ENCODE data around the gene SRGAP1. TPM values are rescaled to one million over a fixed set of nuclear protein-coding genes. Genes with fewer than 3 reads are reported as not detected.
"Not testable (repeated sequence)": the region's sequence is repeated elsewhere in the genome, so short reads cannot be mapped to it uniquely, and the experiment has no call there.

The SRGAP1 gene
- total and polyA plus RNA-seq, 2 of the 4 experiments (the other 2 are of a cell fraction): 10.0 to 10.2 TPM

- no peak overlapping the region for H3K14ac ChIP-seq (replicated peaks; ENCODE audit: low read depth, low read length)
- H4K5ac ChIP-seq (ENCODE audit: low read depth, low read length): no peak overlapping the region
- no CpG with 5 or more reads among the region's 1 CpG for WGBS, 2 experiments (ENCODE audit: extremely low coverage in 2 of 2, insufficient read length in 1 of 2)
- H2AK9ac ChIP-seq (replicated peaks; ENCODE audit: low read depth, low read length, poor library complexity): no peak overlapping the region
- no peak overlapping the region for H4K91ac ChIP-seq (ENCODE audit: insufficient read depth, low read depth, low read length)
- no peak overlapping the region for H3K4me2 ChIP-seq (ENCODE audit: low read depth, low read length)
- H2AK5ac ChIP-seq (ENCODE audit: low read depth, low read length): no peak overlapping the region
- H4K20me1 ChIP-seq (ENCODE audit: insufficient read depth, low read length): no peaks in the 10 kb centered on the region; the same call in 1 of the 2 replicates
- CTCF ChIA-PET: no interaction called here
- H3K4ac ChIP-seq (ENCODE audit: low read depth, low read length): no peak overlapping the region
- dilution Hi-C loops (cut with HindIII; ENCODE audit: low sequenced_read_pairs, unreplicated experiment) (no loop called here), intact Hi-C loops (cut with micrococcal nuclease) (no loop called here), in situ Hi-C loops (cut with MboI; ENCODE audit: low sequenced_read_pairs) (no loop called here)
- peaks cover 10% of the 10 kb centered on the region for H3K9me1 ChIP-seq (ENCODE audit: insufficient read depth, low read length)
- no peak overlapping the region for H2BK5ac ChIP-seq (ENCODE audit: low read depth, low read length, poor library complexity, severe bottlenecking)
- peaks cover 6% of the 10 kb centered on the region; the same call in 1 of the 2 replicates for H3K4me1 ChIP-seq (ENCODE audit: control insufficient read depth, insufficient read depth, low read length)
- no peak overlapping the region for H2AFZ ChIP-seq (replicated peaks; ENCODE audit: low read length, poor library complexity)
- no peak overlapping the region for H4K8ac ChIP-seq (ENCODE audit: low read depth in 2 of 2, low read length in 2 of 2)
- no peak overlapping the region for H2BK15ac ChIP-seq (ENCODE audit: low read depth, low read length)
- no peak for TF ChIP-seq RAD21 (IDR thresholded peaks at IDR 0.05; ENCODE audit: low read length)
- no peak for TF ChIP-seq RFX5 (IDR thresholded peaks at IDR 0.05; ENCODE audit: low read depth, low read length)
- no peak for TF ChIP-seq ELK1 (IDR thresholded peaks at IDR 0.05; ENCODE audit: borderline replicate concordance, low read depth, low read length)
- no peak for TF ChIP-seq CEBPB (IDR thresholded peaks at IDR 0.05; ENCODE audit: low read depth, low read length)
- no peak for TF ChIP-seq MAFK (IDR thresholded peaks at IDR 0.05; ENCODE audit: low read depth, low read length)
- no peak for TF ChIP-seq RCOR1 (IDR thresholded peaks at IDR 0.05; ENCODE audit: insufficient replicate concordance, low read length)
- TF ChIP-seq POLR2A (IDR thresholded peaks at IDR 0.05; ENCODE audit: low read depth, low read length): no peak
- no TSS peak for BruUV-seq (replicated peaks)
- peaks cover 61% of the 10 kb centered on the region for H3K36me3 ChIP-seq (ENCODE audit: control insufficient read depth, insufficient read depth, low read length)
- no peak overlapping the region for H3K56ac ChIP-seq (ENCODE audit: extremely low read depth, insufficient read depth, low read length)
- peaks cover 2% of the 10 kb centered on the region for H3K9me3 ChIP-seq (ENCODE audit: control insufficient read depth, insufficient read depth, low read length)
- no peak overlapping the region for H2BK120ac ChIP-seq (ENCODE audit: low read depth, low read length)
- ATAC-seq (ENCODE audit: low read depth) (no peak), DNase-seq (no peak)
- no peak overlapping the region for H3K23ac ChIP-seq (ENCODE audit: low read depth, low read length)
- H3K4me3 ChIP-seq (ENCODE audit: insufficient read depth, low read depth, low read length): no peak overlapping the region
- H3K27me3 ChIP-seq (ENCODE audit: control insufficient read depth, insufficient read depth, low read length): no peaks in the 10 kb centered on the region
- POLR2A ChIA-PET (ENCODE audit: unreplicated experiment): no interaction called here
- H2BK20ac ChIP-seq (ENCODE audit: low read depth, low read length): no peak overlapping the region
- H3K9ac ChIP-seq (ENCODE audit: low read depth, low read length): no peak overlapping the region
- peaks cover 20 to 37% of the 10 kb centered on the region in 2 experiments for H3K79me1 ChIP-seq (ENCODE audit: low read depth in 1 of 2, low read length in 2 of 2)
- H3K18ac ChIP-seq (ENCODE audit: low read depth, low read length): no peak overlapping the region
- H3K27ac ChIP-seq (ENCODE audit: insufficient read depth, low read length): no peak overlapping the region
Observed at GRCh38 chr12:64128366-64128765, 283.9 kb downstream of the SRGAP1 start.

GRCh38 chr12:64130476-64130875 lies 286.0 kb downstream of the SRGAP1 start:
- H3K56ac ChIP-seq (ENCODE audit: extremely low read depth, insufficient read depth, low read length); H2BK5ac ChIP-seq (ENCODE audit: low read depth, low read length, poor library complexity, severe bottlenecking); ATAC-seq (ENCODE audit: low read depth); H4K91ac ChIP-seq (ENCODE audit: insufficient read depth, low read depth, low read length); intact Hi-C loops (cut with micrococcal nuclease); H2BK15ac ChIP-seq (ENCODE audit: low read depth, low read length); H3K18ac ChIP-seq (ENCODE audit: low read depth, low read length); H3K14ac ChIP-seq (replicated peaks; ENCODE audit: low read depth, low read length); H3K4ac ChIP-seq (ENCODE audit: low read depth, low read length); H3K9ac ChIP-seq (ENCODE audit: low read depth, low read length); DNase-seq; H4K5ac ChIP-seq (ENCODE audit: low read depth, low read length); H4K20me1 ChIP-seq (ENCODE audit: insufficient read depth, low read length); H3K4me1 ChIP-seq (ENCODE audit: control insufficient read depth, insufficient read depth, low read length); CTCF ChIA-PET; H3K27ac ChIP-seq (ENCODE audit: insufficient read depth, low read length); H2AFZ ChIP-seq (replicated peaks; ENCODE audit: low read length, poor library complexity); H3K4me3 ChIP-seq (ENCODE audit: insufficient read depth, low read depth, low read length); H3K23ac ChIP-seq (ENCODE audit: low read depth, low read length); BruUV-seq (replicated peaks); H3K4me2 ChIP-seq (ENCODE audit: low read depth, low read length); dilution Hi-C loops (cut with HindIII; ENCODE audit: low sequenced_read_pairs, unreplicated experiment); POLR2A ChIA-PET (ENCODE audit: unreplicated experiment); H3K9me3 ChIP-seq (ENCODE audit: control insufficient read depth, insufficient read depth, low read length); H3K27me3 ChIP-seq (ENCODE audit: control insufficient read depth, insufficient read depth, low read length); H2BK20ac ChIP-seq (ENCODE audit: low read depth, low read length); H3K9me1 ChIP-seq (ENCODE audit: insufficient read depth, low read length); H2AK9ac ChIP-seq (replicated peaks; ENCODE audit: low read depth, low read length, poor library complexity); H4K8ac ChIP-seq (ENCODE audit: low read depth in 2 of 2, low read length in 2 of 2); H2BK120ac ChIP-seq (ENCODE audit: low read depth, low read length); in situ Hi-C loops (cut with MboI; ENCODE audit: low sequenced_read_pairs); H2AK5ac ChIP-seq (ENCODE audit: low read depth, low read length): not testable (repeated sequence)
- H3K79me1 ChIP-seq (ENCODE audit: low read depth in 1 of 2, low read length in 2 of 2): peaks cover 17 to 38% of the 10 kb centered on the region in 2 experiments
- no CpG with 5 or more reads among the region's 2 CpGs for WGBS, 2 experiments (ENCODE audit: extremely low coverage in 2 of 2, insufficient read length in 1 of 2)
- H3K36me3 ChIP-seq (ENCODE audit: control insufficient read depth, insufficient read depth, low read length): peaks cover 67% of the 10 kb centered on the region
